ENCODE data around the gene SMYD2.

GRCh38 chr1:214361636-214362035 lies 80.7 kb downstream of the SMYD2 start:
- TF ChIP-seq EZH2 (IDR thresholded peaks at IDR 0.05; ENCODE audit: borderline replicate concordance) (no peak), CTCF (IDR thresholded peaks at IDR 0.05; ENCODE audit: poor library complexity) (no peak), EZH2phosphoT487 (IDR thresholded peaks at IDR 0.05; ENCODE audit: low read depth, severe bottlenecking, unreplicated experiment) (no peak)
